WTC11 (cell line): Measurements from ENCODE around the gene PGGHG.

Source experiments
- ATF1 ChIP-seq: sonication (generic); formaldehyde crosslinking; IDR thresholded peaks from 2 replicates; pipeline ENCODE4 v1.8.1; 2023; ENCODE audit warnings: mild to moderate bottlenecking, moderate library complexity, missing genetic modification reagents
- NFYB ChIP-seq: sonication (generic); formaldehyde crosslinking; conservative IDR thresholded peaks from 2 replicates; pipeline ENCODE4 v1.8.0; 2022; ENCODE audit warnings: low read depth, missing genetic modification reagents
- SOX15 ChIP-seq: fragments of 250-450 bp; sonication (Bioruptor Pico); IDR thresholded peaks from 2 replicates; pipeline ENCODE4 v1.9.0; 2021; ENCODE audit warnings: mild to moderate bottlenecking
- ZNF138 ChIP-seq: sonication (generic); formaldehyde crosslinking; conservative IDR thresholded peaks from 2 replicates; pipeline ENCODE4 v1.8.1; 2022; ENCODE audit warnings: mild to moderate bottlenecking, moderate library complexity, missing genetic modification reagents
- TF ChIP-seq, protein P1 (sequence below): fragments of 200-600 bp; IDR thresholded peaks from 2 replicates; pipeline ENCODE4 v1.8.0; 2022; ENCODE audit warnings: antibody characterized with exemption
- TF ChIP-seq, protein P2 (sequence below): sonication (generic); formaldehyde crosslinking; IDR thresholded peaks from 2 replicates; pipeline ENCODE4 v1.8.1; 2022; ENCODE audit warnings: low read depth, mild to moderate bottlenecking, moderate library complexity, missing genetic modification reagents, borderline replicate concordance
- TF ChIP-seq, protein P3 (sequence below): sonication (generic); formaldehyde crosslinking; IDR thresholded peaks from 2 replicates; pipeline ENCODE4 v1.8.0; 2022; ENCODE audit warnings: mild to moderate bottlenecking, missing genetic modification reagents

DNA sequence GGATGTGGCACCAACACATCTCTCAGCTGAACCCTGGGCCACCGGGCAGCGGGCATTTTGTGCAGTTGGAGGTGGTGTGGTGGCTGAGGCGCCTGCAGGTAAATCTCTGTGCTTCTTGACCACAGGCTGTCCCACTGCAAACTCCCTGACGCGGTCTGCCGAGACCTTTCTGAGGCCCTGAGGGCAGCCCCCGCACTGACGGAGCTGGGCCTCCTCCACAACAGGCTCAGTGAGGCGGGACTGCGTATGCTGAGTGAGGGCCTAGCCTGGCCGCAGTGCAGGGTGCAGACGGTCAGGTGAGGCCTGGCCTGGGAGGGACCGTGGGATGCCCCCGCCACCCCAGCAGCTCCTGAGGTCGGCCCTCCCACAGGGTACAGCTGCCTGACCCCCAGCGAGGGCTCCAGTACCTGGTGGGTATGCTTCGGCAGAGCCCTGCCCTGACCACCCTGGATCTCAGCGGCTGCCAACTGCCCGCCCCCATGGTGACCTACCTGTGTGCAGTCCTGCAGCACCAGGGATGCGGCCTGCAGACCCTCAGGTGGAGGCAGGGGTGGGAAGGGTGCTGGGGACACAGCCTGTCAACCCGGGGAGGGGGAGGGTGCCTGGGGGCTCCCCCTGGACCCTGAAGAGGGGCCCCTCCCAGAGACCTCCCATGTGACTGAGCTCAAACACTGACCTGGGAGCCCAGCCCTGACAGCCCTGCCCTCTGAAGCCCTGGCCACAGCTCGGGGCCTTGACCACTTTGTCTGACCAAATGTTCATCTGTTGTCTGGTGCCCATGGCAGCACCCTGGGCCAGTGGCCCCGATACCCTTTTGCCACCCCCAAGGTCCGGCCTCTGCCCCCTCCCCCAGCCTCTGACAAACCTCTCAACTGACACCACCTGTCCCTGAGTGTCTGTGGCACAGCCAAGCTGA lies 4.6 kb upstream of the PGGHG start:
- TF ChIP-seq, protein P1, sequence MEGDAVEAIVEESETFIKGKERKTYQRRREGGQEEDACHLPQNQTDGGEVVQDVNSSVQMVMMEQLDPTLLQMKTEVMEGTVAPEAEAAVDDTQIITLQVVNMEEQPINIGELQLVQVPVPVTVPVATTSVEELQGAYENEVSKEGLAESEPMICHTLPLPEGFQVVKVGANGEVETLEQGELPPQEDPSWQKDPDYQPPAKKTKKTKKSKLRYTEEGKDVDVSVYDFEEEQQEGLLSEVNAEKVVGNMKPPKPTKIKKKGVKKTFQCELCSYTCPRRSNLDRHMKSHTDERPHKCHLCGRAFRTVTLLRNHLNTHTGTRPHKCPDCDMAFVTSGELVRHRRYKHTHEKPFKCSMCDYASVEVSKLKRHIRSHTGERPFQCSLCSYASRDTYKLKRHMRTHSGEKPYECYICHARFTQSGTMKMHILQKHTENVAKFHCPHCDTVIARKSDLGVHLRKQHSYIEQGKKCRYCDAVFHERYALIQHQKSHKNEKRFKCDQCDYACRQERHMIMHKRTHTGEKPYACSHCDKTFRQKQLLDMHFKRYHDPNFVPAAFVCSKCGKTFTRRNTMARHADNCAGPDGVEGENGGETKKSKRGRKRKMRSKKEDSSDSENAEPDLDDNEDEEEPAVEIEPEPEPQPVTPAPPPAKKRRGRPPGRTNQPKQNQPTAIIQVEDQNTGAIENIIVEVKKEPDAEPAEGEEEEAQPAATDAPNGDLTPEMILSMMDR = no peak
- TF ChIP-seq SOX15 (CRISPR knock-in tag) = no peak
- TF ChIP-seq ATF1 (CRISPR knock-in tag) = no peak
- TF ChIP-seq, protein P2, sequence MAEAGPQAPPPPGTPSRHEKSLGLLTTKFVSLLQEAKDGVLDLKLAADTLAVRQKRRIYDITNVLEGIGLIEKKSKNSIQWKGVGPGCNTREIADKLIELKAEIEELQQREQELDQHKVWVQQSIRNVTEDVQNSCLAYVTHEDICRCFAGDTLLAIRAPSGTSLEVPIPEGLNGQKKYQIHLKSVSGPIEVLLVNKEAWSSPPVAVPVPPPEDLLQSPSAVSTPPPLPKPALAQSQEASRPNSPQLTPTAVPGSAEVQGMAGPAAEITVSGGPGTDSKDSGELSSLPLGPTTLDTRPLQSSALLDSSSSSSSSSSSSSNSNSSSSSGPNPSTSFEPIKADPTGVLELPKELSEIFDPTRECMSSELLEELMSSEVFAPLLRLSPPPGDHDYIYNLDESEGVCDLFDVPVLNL (CRISPR knock-in tag) = no peak
- TF ChIP-seq ZNF138 (CRISPR knock-in tag) = no peak
- TF ChIP-seq NFYB = no peak
- TF ChIP-seq, protein P3, sequence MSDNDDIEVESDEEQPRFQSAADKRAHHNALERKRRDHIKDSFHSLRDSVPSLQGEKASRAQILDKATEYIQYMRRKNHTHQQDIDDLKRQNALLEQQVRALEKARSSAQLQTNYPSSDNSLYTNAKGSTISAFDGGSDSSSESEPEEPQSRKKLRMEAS (CRISPR knock-in tag) = no peak
